NCI-H2171 (cell line): Measurements from ENCODE around the gene NPM1.
"Not testable (repeated sequence)": the region's sequence is repeated elsewhere in the genome, so short reads cannot be mapped to it uniquely, and the experiment has no call there.

ENCODE experiments used
- DNase-seq: peaks from one replicate; lab custom pipeline; 2025; lab: John Stamatoyannopoulos, UW

The NPM1 gene

GRCh38 chr5:171386006-171386671, 1.5 kb upstream of the NPM1 start:
- no peak for DNase-seq

- DNase-seq: no peak
Observed at GRCh38 chr5:171386861-171387344, 746 bp upstream of the NPM1 start.

- DNase-seq: peak; percentile 8
Observed at GRCh38 chr5:171387970-171388815, 544 bp downstream of the NPM1 start.

GRCh38 chr5:171388816-171389168, 1.1 kb downstream of the NPM1 start:
- no peak for DNase-seq

- DNase-seq: no peak
Observed at GRCh38 chr5:171390883-171391677, 3.4 kb downstream of the NPM1 start.

- DNase-seq: no peak
Observed at GRCh38 chr5:171391996-171392577, 4.4 kb downstream of the NPM1 start.

GRCh38 chr5:171392585-171393159, 5.0 kb downstream of the NPM1 start:
- no peak for DNase-seq

- DNase-seq: no peak
Observed at GRCh38 chr5:171395042-171395441, 7.4 kb downstream of the NPM1 start.

GRCh38 chr5:171396583-171396982, 8.9 kb downstream of the NPM1 start:
- DNase-seq: not testable (repeated sequence)

GRCh38 chr5:171397190-171397589, 9.5 kb downstream of the NPM1 start:
- DNase-seq: no peak

GRCh38 chr5:171397599-171397998, 9.9 kb downstream of the NPM1 start:
- no peak for DNase-seq

- DNase-seq: not testable (repeated sequence)
Observed at GRCh38 chr5:171398660-171399059, 11.0 kb downstream of the NPM1 start.

GRCh38 chr5:171400169-171400568, 12.5 kb downstream of the NPM1 start:
- no peak for DNase-seq

- no peak for DNase-seq
Observed at GRCh38 chr5:171401167-171401947, 13.7 kb downstream of the NPM1 start.

GRCh38 chr5:171402751-171403150, 15.1 kb downstream of the NPM1 start:
- not testable (repeated sequence) for DNase-seq

- no peak for DNase-seq
Observed at GRCh38 chr5:171405615-171406014, 18.0 kb downstream of the NPM1 start.

GRCh38 chr5:171407234-171407633, 19.6 kb downstream of the NPM1 start:
- no peak for DNase-seq

- DNase-seq: no peak
Observed at GRCh38 chr5:171409164-171410136, 21.8 kb downstream of the NPM1 start.

GRCh38 chr5:171410181-171410580, 22.5 kb downstream of the NPM1 start:
- DNase-seq: no peak

- DNase-seq: no peak
Observed at GRCh38 chr5:171412186-171412585, 24.5 kb downstream of the NPM1 start.
